ENCODE results near the gene TPP1. TPM values are rescaled to one million over a fixed set of nuclear protein-coding genes. Genes with fewer than 3 reads are reported as not detected.
A peak's percentile ranks its signal among the peaks of the same experiment; 100 is the strongest.

TPP1 gene
- total and polyA plus RNA-seq, 11 donors, result 38.5 to 169 (median 79.7) TPM

GRCh38 chr11:6608726-6609501 lies 10.3 kb downstream of the TPP1 start:
- 83 to 91% (median 85%) methylated on average over 14 of the region's 14 CpGs for WGBS, 4 donors
- intact Hi-C loops (cut with DNase I), result no loop called here
- DNase-seq (peak in 1 of 5 donors; percentile 7), ATAC-seq (no peak)
- Histone ChIP-seq H3K27ac (peak overlapping the region in 8 of 12 donors; percentile 2 to 99 (median 98)), H3K36me3 (peaks cover 0 to 54% (median 44%) of the 10 kb centered on the region in 9 donors), H3K27me3 (no peaks in the 10 kb centered on the region), H3K4me3 (no peak overlapping the region), H3K9me3 (no peaks in the 10 kb centered on the region), H3K4me1 (peaks cover 15 to 86% (median 57%) of the 10 kb centered on the region in 12 donors)
- TF ChIP-seq POLR2A (IDR thresholded peaks at IDR 0.05) (no peak), CTCF (IDR thresholded peaks at IDR 0.05) (no peak)

- Histone ChIP-seq H3K9me3 (no peaks in the 10 kb centered on the region), H3K36me3 (peaks cover 0 to 51% (median 42%) of the 10 kb centered on the region in 9 donors), H3K27ac (peak overlapping the region in 11 of 12 donors; percentile 83 to 99 (median 98)), H3K4me1 (peaks cover 15 to 77% (median 54%) of the 10 kb centered on the region in 12 donors), H3K4me3 (peak overlapping the region in 1 of 12 donors; percentile 82), H3K27me3 (no peaks in the 10 kb centered on the region)
- 82 to 93% (median 90%) methylated on average over 9 of the region's 9 CpGs for WGBS, 4 donors
- no peak for TF ChIP-seq CTCF (IDR thresholded peaks at IDR 0.05)
- TF ChIP-seq POLR2A (IDR thresholded peaks at IDR 0.05), result no peak
- intact Hi-C loops (cut with DNase I), result no loop called here
- DNase-seq (peak in 1 of 5 donors; percentile 7), ATAC-seq (no peak)
These were observed 11.2 kb downstream of the TPP1 start for GRCh38 chr11:6608011-6608410.

GRCh38 chr11:6607190-6607795 lies 11.9 kb downstream of the TPP1 start:
- peak overlapping the region; percentile 83 to 99 (median 98) for H3K27ac ChIP-seq
- no peaks in the 10 kb centered on the region for H3K27me3 ChIP-seq
- peaks cover 16 to 76% (median 53%) of the 10 kb centered on the region in 12 donors for H3K4me1 ChIP-seq
- no peak for DNase-seq
- intact Hi-C loops (cut with DNase I), result loop anchor here in 1 of 10 donors (2.0 kb wide), 1 partner anchor 76 kb away; the partner anchor contains the start of gene MRPL17
- ATAC-seq, result no peak
- no peaks in the 10 kb centered on the region for H3K9me3 ChIP-seq
- no peak for TF ChIP-seq CTCF (IDR thresholded peaks at IDR 0.05)
- no peak for TF ChIP-seq POLR2A (IDR thresholded peaks at IDR 0.05)
- peak overlapping the region in 9 of 12 donors; percentile 42 to 96 (median 90) for H3K4me3 ChIP-seq
- H3K36me3 ChIP-seq, result peaks cover 0 to 51% (median 42%) of the 10 kb centered on the region in 9 donors
